Esophagus muscularis mucosa (tissue), 4 donors: ENCODE data around the gene ABCF2. TPM values are rescaled to one million over a fixed set of nuclear protein-coding genes. Genes with fewer than 3 reads are reported as not detected.

Source experiments
- DNase-seq: peaks from one replicate; pipeline ENCODE4 v3.0.0-alpha.2; 2017; ENCODE audit errors: extremely low spot score
- H3K27ac ChIP-seq, 4 donors: fragments of 200-600 bp; sonication (generic); replicated peaks in 1 of 4; 1 replicate in 3 of 4; 2 replicates in 1 of 4; pipeline ENCODE4 v1.5.1; 2016 to 2019; ENCODE audit warnings: mild to moderate bottlenecking in 1 of 4
- H3K27me3 ChIP-seq, 4 donors: fragments of 200-600 bp; sonication (generic); one replicate each; pipeline versions ENCODE4 v1.5.1 to v1.6.0; 2016 to 2019
- H3K36me3 ChIP-seq, 4 donors: fragments of 200-600 bp; sonication (generic); one replicate each; pipeline ENCODE4 v1.5.1; 2016 to 2019
- H3K4me1 ChIP-seq, 4 donors: fragments of 200-600 bp; sonication (generic); one replicate each; pipeline ENCODE4 v1.5.1; 2016 to 2019
- H3K4me3 ChIP-seq, 4 donors: fragments of 200-600 bp; sonication (generic); 1 replicate in 2 of 4; 2 replicates in 2 of 4; pipeline ENCODE4 v1.5.1; 2016 to 2019; ENCODE audit warnings: mild to moderate bottlenecking in 4 of 4, moderate library complexity in 1 of 4
- H3K9me3 ChIP-seq, 4 donors: fragments of 200-600 bp; sonication (generic); 1 replicate in 3 of 4; 2 replicates in 1 of 4; pipeline ENCODE4 v1.5.1; 2016 to 2019
- EP300 ChIP-seq: sonication (generic); formaldehyde crosslinking; IDR thresholded peaks from one replicate; pipeline ENCODE4 v1.6.1; 2017; ENCODE audit warnings: antibody characterized with exemption
- POLR2A ChIP-seq: fragments of 450-650 bp; IDR thresholded peaks from one replicate; pipeline ENCODE4 v1.6.1; 2017; ENCODE audit warnings: antibody characterized with exemption, moderate library complexity, mild to moderate bottlenecking, low read depth
- POLR2AphosphoS5 ChIP-seq, 2 donors: sonication (generic); formaldehyde crosslinking; IDR thresholded peaks; one replicate each; pipeline ENCODE4 v1.6.1; 2017; ENCODE audit warnings: antibody characterized with exemption in 2 of 2
- WGBS: methylation state at CpG from one replicate; pipeline ENCODE4 v1.1.5; 2018; 5-methylcytosine and 5-hydroxymethylcytosine counted together
- intact Hi-C: fragments of 100-400 bp; cut with DNase I; formaldehyde crosslinking; loops from one replicate; pipeline ENCODE4 v1.15.1; 2023
- total RNA-seq, 4 donors: library from RNA; depleted of rRNA; stranded (reverse); fragments of >200 nt; gene quantifications; one replicate each; pipeline versions ENCODE4 v1.1.0 to v1.2.1, GENCODE V29; 2016
- TF ChIP-seq, protein P1 (sequence below), 3 experiments: fragments of 200-600 bp in 2 of 3; fragments of 450-650 bp in 1 of 3; sonication (generic) in 2 of 3; IDR thresholded peaks; one replicate each; pipeline ENCODE4 v1.5.1; 2017 to 2019; ENCODE audit warnings: antibody characterized with exemption in 3 of 3, mild to moderate bottlenecking in 2 of 3, moderate library complexity in 1 of 3

ABCF2 gene
- total RNA-seq, 4 donors from 2014 or later, result 33.8 to 53.2 (median 39.0) TPM

DNA sequence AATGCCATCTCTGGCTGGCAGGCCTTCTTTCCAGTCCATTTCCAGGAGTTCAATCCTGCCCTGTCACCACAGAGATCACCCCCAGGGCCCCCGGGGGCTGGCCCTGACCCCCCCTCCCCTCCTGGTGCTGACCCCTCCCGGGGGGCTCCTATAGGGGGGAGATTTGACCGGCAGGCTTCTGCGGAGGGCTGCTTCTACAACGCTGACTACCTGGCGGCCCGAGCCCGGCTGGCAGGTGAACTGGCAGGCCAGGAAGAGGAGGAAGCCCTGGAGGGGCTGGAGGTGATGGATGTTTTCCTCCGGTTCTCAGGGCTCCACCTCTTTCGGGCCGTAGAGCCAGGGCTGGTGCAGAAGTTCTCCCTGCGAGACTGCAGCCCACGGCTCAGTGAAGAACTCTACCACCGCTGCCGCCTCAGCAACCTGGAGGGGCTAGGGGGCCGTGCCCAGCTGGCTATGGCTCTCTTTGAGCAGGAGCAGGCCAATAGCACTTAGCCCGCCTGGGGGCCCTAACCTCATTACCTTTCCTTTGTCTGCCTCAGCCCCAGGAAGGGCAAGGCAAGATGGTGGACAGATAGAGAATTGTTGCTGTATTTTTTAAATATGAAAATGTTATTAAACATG lies 11.3 kb upstream of the ABCF2 start:
- peaks cover 15 to 35% (median 19%) of the 10 kb centered on the region in 4 donors for H3K4me1 ChIP-seq
- H3K9me3 ChIP-seq, result no peaks in the 10 kb centered on the region
- no peak overlapping the region for H3K27ac ChIP-seq
- TF ChIP-seq, protein P1, sequence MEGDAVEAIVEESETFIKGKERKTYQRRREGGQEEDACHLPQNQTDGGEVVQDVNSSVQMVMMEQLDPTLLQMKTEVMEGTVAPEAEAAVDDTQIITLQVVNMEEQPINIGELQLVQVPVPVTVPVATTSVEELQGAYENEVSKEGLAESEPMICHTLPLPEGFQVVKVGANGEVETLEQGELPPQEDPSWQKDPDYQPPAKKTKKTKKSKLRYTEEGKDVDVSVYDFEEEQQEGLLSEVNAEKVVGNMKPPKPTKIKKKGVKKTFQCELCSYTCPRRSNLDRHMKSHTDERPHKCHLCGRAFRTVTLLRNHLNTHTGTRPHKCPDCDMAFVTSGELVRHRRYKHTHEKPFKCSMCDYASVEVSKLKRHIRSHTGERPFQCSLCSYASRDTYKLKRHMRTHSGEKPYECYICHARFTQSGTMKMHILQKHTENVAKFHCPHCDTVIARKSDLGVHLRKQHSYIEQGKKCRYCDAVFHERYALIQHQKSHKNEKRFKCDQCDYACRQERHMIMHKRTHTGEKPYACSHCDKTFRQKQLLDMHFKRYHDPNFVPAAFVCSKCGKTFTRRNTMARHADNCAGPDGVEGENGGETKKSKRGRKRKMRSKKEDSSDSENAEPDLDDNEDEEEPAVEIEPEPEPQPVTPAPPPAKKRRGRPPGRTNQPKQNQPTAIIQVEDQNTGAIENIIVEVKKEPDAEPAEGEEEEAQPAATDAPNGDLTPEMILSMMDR (IDR thresholded peaks at IDR 0.05), result no peak
- TF ChIP-seq POLR2A (no peak), EP300 (no peak), POLR2AphosphoS5 (IDR thresholded peaks at IDR 0.05) (no peak)
- H3K36me3 ChIP-seq, result peaks cover 17 to 83% (median 78%) of the 10 kb centered on the region in 4 donors
- no peaks in the 10 kb centered on the region for H3K27me3 ChIP-seq
- H3K4me3 ChIP-seq, result no peak overlapping the region
- DNase-seq, result no peak
- 69% methylated on average over 7 of the region's 17 CpGs for WGBS
- intact Hi-C loops, result no loop called here

DNA sequence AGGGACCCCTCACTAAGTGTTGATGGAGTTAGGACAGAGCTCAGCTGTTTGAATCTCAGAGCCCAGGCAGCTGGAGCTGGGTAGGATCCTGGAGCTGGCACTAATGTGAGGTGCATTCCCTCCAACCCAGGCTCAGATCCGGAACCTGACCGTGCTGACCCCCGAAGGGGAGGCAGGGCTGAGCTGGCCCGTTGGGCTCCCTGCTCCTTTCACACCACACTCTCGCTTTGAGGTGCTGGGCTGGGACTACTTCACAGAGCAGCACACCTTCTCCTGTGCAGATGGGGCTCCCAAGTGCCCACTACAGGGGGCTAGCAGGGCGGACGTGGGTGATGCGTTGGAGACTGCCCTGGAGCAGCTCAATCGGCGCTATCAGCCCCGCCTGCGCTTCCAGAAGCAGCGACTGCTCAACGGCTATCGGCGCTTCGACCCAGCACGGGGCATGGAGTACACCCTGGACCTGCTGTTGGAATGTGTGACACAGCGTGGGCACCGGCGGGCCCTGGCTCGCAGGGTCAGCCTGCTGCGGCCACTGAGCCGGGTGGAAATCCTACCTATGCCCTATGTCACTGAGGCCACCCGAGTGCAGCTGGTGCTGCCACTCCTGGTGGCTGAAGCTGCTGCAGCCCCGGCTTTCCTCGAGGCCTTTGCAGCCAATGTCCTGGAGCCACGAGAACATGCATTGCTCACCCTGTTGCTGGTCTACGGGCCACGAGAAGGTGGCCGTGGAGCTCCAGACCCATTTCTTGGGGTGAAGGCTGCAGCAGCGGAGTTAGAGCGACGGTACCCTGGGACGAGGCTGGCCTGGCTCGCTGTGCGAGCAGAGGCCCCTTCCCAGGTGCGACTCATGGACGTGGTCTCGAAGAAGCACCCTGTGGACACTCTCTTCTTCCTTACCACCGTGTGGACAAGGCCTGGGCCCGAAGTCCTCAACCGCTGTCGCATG lies 10.5 kb upstream of the ABCF2 start:
- DNase-seq, result no peak
- 88% methylated on average over 39 of the region's 44 CpGs for WGBS
- no peaks in the 10 kb centered on the region for H3K27me3 ChIP-seq
- intact Hi-C loops, result no loop called here
- no peak overlapping the region for H3K27ac ChIP-seq
- H3K36me3 ChIP-seq, result peaks cover 17 to 80% (median 76%) of the 10 kb centered on the region in 4 donors
- H3K4me3 ChIP-seq, result no peak overlapping the region
- H3K4me1 ChIP-seq, result peaks cover 16 to 35% (median 21%) of the 10 kb centered on the region in 4 donors
- no peaks in the 10 kb centered on the region for H3K9me3 ChIP-seq
- no peak for TF ChIP-seq EP300
- TF ChIP-seq POLR2A, result no peak
- TF ChIP-seq POLR2AphosphoS5 (IDR thresholded peaks at IDR 0.05), result no peak
- TF ChIP-seq, protein P1 (IDR thresholded peaks at IDR 0.05), result no peak

DNA sequence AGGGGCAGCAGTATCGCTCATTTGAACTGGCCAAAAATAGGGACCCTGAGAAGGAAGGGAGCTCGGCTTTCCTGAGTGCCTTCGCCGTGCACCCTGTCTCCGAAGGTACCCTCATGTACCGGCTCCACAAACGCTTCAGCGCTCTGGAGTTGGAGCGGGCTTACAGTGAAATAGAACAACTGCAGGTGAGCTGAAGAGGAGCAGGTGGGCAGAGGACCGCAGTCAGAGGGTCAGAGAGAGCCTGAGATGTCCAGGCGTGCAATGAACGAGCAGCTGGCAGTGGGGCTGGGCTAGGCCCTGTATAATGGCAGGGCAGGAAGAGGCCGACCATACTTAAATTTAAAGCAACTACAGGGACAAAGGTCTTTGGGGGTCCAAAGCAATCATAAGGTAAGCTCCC lies 9.4 kb upstream of the ABCF2 start:
- H3K27ac ChIP-seq, result no peak overlapping the region
- H3K36me3 ChIP-seq, result peaks cover 17 to 69% (median 68%) of the 10 kb centered on the region in 4 donors
- TF ChIP-seq POLR2A, result no peak
- TF ChIP-seq, protein P1 (IDR thresholded peaks at IDR 0.05), result no peak
- TF ChIP-seq EP300, result no peak
- TF ChIP-seq POLR2AphosphoS5 (IDR thresholded peaks at IDR 0.05), result no peak
- WGBS, result 87% methylated on average over 13 of the region's 13 CpGs
- H3K9me3 ChIP-seq, result no peaks in the 10 kb centered on the region
- intact Hi-C loops, result no loop called here
- no peak overlapping the region for H3K4me3 ChIP-seq
- DNase-seq, result no peak
- H3K27me3 ChIP-seq, result no peaks in the 10 kb centered on the region
- H3K4me1 ChIP-seq, result peaks cover 24 to 41% (median 27%) of the 10 kb centered on the region in 4 donors

DNA sequence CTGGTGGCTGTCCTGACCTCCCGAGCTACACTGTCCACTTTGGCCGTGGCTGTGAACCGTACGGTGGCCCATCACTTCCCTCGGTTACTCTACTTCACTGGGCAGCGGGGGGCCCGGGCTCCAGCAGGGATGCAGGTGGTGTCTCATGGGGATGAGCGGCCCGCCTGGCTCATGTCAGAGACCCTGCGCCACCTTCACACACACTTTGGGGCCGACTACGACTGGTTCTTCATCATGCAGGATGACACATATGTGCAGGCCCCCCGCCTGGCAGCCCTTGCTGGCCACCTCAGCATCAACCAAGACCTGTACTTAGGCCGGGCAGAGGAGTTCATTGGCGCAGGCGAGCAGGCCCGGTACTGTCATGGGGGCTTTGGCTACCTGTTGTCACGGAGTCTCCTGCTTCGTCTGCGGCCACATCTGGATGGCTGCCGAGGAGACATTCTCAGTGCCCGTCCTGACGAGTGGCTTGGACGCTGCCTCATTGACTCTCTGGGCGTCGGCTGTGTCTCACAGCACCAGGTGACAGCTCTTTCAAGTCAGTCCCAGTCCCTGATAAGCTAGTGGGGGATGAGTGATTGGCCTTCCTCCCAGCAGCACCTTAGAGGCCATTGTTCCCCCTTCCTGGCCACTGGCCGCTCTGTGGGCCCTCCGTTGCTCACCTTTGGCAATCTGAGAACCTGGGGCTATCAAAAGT lies 8.2 kb upstream of the ABCF2 start:
- no peaks in the 10 kb centered on the region for H3K27me3 ChIP-seq
- TF ChIP-seq, protein P1 (IDR thresholded peaks at IDR 0.05), result no peak
- TF ChIP-seq EP300 (no peak), POLR2AphosphoS5 (IDR thresholded peaks at IDR 0.05) (no peak), POLR2A (no peak)
- intact Hi-C loops, result no loop called here
- H3K9me3 ChIP-seq, result no peaks in the 10 kb centered on the region
- 90% methylated on average over 14 of the region's 28 CpGs for WGBS
- H3K27ac ChIP-seq, result no peak overlapping the region
- no peak overlapping the region for H3K4me3 ChIP-seq
- H3K36me3 ChIP-seq, result peaks cover 17 to 59% (median 57%) of the 10 kb centered on the region in 4 donors
- peaks cover 25 to 41% (median 28%) of the 10 kb centered on the region in 4 donors for H3K4me1 ChIP-seq
- DNase-seq, result no peak
